Activated CD8-positive, alpha-beta memory T cell treated with anti-CD3 and anti-CD28 coated beads for 24 hours (primary cell): ENCODE results near the gene OTUB2.

Experiments
- DNase-seq: peaks from one replicate; pipeline ENCODE4 v3.0.0-alpha.2; 2020

Gene OTUB2

GRCh38 chr14:94022532-94023411 lies 3.4 kb upstream of the OTUB2 start:
- DNase-seq = no peak

DNA sequence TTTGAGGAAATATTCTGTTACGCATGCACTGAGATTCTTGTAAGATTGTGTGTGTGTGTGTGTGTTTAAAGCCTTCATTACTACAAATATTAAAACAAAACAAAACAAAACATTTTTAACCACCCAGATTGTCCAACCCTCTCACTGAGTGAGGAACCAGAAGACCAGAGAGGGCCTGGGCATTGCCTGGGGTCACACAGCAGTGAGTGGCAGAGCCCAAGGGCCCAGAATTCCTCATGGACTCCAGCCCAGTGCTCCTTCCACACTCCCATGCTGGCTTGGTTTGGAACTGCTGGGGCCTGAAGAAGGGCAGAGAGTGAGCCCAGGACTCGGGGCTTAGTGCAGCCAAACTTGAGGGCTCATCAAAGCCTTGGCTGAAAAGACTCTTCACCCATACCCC lies 1.6 kb upstream of the OTUB2 start:
- DNase-seq = no peak

GRCh38 chr14:94025720-94026119 lies 420 bp upstream of the OTUB2 start:
- no peak for DNase-seq

- DNase-seq = no peak
Measured at GRCh38 chr14:94026889-94027469, 839 bp downstream of the OTUB2 start.

GRCh38 chr14:94027566-94028449 lies 1.7 kb downstream of the OTUB2 start:
- DNase-seq = no peak

GRCh38 chr14:94028450-94028826 lies 2.3 kb downstream of the OTUB2 start:
- DNase-seq = peak; percentile 71

GRCh38 chr14:94029265-94029664 lies 3.1 kb downstream of the OTUB2 start:
- no peak for DNase-seq

GRCh38 chr14:94029671-94030203 lies 3.6 kb downstream of the OTUB2 start:
- no peak for DNase-seq

DNA sequence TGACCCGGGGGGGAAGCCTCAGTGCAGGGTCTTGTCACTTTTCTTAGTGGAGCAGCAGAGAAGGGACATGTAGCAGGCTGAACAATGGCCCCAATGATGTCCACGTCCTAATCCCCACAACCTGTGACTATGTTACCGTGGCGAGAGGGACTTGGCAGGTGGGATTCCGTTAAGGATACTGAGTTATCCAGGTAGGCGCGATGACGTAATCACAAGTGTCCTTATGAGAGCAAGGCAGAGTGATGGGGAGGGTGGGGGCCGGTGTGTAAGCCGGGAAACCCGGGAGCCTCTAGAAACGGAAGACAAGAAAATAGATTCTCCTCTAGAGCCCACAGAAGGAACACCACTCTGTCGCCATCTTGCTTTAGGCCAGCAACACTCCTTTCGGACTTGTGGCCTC lies 4.4 kb downstream of the OTUB2 start:
- no peak for DNase-seq

DNA sequence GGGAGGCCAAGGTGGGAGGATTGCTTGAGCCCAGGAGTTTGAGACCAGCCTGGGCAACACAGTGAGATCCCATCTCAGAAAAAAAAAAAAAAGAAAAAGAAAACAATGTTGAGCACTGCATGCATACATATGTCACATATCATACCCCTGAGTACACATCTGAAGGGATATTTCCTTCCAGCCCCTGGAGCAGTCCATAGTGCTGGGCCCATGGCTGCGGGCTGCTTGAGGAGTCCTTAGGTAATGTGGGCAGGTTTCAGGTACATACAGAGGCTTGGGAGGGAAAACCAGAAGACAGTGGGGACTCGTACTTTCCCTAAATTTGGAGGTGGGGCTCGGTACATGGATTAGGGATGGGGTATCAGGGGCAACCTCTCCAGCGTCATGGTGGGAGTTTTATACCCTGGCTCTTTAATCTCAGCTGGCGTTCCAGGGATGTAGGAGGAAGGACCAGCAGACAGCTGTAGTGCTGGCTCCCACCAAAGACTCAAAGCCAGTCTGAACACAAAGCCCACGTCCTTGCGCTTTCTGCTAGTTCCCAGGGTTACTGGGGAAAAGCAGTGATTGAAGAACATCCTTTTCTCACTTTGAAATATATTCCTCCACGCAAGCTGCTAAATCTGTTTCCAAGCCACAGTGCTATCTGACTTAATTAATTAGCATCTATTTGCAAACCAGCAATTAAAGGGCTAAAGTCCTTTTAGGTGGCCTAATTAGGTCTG lies 5.2 kb downstream of the OTUB2 start:
- no peak for DNase-seq

DNA sequence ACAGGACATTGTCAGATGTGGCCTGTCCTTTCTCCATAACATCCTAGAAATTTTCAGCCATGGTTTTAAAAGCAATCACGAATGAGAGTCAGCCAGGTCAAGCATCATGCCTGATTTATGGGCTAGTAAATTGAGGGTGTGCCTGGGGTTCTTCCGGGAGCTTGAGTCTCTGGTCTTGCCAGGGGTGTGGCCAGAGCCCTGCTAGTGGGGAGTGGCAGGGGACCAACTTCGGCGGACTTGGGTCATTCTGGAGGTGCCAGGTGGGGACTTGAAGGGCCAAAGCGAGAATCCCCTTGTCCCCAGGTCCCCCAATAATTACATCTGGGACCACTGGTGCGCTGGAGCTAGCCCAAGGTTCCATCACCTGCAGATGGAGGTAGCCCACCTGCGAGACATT lies 5.7 kb downstream of the OTUB2 start:
- DNase-seq = no peak

- no peak for DNase-seq
Measured at GRCh38 chr14:94034886-94035285, 8.7 kb downstream of the OTUB2 start.

DNA sequence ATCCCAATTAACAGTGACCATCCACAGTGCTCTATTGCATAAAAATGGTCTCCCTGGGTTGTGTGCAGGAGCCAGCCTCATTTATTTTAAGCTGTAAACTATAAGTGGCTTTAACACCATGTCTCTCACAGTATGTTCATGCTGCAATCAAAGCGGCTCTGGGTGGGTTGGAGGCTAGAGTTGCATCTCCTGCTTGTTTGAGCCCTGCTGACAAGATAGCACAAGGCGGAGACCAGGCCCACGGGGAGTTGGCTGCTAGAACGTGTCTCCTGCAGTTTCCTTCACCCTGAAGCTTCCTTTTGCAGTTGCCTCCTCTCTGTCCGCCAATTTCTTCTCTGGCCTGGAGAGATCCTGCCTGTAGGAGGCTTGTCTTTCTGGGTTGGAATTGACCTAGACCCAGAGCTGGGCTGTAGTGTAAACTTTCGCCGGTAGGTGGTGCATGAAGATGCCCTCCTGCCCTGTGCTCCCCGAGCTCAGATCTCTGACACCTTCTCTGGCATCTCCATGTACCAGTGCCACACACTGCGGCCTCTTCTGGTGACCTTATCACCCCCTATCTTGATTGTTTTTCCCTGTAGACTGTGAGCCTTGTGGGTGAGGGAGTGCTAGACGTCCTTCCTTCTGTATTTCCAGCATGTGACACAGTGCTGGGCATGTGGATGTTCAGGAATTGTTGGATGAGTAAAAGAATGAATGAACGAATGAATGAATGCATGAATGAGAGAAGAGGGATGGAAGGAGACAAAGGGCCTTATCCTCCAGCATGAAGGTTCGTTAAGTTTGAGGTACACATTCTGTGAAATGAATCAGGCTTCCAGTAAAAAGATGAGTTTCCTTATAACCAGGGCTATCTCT lies 10.4 kb downstream of the OTUB2 start:
- peak; percentile 90 for DNase-seq

DNA sequence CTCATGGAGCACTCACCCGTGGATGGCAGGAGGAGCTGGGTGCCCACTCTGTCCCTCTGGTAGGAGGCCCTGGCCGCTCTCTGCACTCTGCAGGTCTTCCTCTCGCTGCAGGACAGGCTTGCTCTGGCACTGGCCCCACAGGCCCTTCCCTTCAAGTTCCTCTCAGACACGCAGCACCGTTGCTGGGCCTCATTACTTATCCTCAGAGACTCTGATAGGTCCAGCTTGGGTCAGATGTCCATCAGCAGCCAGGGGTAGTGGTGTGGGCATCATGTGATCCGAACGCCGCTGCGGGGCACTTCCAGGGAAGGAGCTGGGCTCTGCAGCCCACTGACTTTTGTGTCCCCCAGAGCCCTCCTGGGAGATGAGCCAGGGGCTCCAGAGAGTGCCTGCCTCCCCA lies 11.8 kb downstream of the OTUB2 start:
- DNase-seq = no peak

- no peak for DNase-seq
Measured at GRCh38 chr14:94038510-94038909, 12.4 kb downstream of the OTUB2 start.

- no peak for DNase-seq
Measured at GRCh38 chr14:94038921-94039629, 12.9 kb downstream of the OTUB2 start.

GRCh38 chr14:94040247-94040646 lies 14.1 kb downstream of the OTUB2 start:
- DNase-seq = no peak

DNA sequence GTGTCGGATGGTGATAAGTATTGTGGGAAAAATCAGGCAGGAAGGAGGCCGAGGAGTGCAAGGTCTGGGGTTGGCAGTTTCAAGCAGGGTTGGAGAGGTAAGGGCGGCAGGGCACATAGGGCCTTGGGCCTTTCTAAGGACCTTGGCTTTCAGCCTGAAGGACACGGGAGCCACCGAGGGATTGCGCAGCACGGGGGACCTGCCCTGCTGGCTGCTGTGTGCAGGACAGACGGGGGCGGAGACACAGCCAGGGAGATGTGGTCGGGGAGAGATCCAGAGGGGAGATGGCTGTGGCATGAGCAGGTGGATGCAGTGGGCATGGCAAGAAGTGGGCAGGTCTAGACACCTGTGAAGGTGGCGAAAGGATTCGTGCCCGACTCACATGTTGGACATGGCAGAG lies 14.7 kb downstream of the OTUB2 start:
- DNase-seq = no peak

DNA sequence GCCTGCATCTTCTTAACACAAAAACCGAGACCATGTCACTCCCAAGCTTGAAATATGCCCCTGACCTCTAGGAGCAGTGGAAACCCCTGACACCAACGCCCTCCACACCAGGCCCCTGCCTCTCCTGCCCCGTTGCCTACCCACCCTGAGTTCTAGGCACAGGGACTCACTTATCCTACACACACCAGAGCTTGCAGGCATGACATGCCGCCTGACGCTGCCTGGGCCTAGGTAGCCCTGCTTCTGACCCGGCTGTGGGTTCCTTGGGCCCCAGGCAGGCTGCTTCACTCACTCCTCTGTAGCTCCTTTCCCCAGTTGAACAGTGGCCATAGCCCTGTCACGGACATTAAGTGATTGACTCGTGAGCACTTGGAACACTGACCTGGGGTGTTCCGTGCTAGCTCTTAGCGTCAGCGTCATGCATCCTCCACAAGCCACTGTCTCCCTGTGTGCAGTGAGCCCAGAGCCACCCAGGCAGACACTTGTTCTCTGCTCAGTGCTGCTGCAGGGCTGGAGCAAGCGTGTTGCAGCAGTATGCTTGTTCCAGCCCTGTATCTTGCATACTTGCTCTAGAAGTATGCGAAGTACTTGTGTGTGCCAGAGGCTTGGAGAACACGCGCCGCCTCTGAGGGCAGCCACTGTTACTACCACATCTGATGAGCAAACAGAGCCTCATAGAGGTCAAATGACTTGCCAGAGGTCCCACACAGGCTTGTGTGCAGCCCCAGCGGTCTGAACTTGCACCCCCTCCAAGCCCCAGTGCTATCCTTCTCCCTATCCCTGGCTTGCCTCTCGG lies 15.6 kb downstream of the OTUB2 start:
- no peak for DNase-seq

- DNase-seq = no peak
Measured at GRCh38 chr14:94042433-94043091, 16.4 kb downstream of the OTUB2 start.
